ENCODE results near the gene MMP13. TPM values are rescaled to one million over a fixed set of nuclear protein-coding genes. Genes with fewer than 3 reads are reported as not detected.

Gene MMP13
- total RNA-seq, 1 experiment from 2014 or later = not detected

DNA sequence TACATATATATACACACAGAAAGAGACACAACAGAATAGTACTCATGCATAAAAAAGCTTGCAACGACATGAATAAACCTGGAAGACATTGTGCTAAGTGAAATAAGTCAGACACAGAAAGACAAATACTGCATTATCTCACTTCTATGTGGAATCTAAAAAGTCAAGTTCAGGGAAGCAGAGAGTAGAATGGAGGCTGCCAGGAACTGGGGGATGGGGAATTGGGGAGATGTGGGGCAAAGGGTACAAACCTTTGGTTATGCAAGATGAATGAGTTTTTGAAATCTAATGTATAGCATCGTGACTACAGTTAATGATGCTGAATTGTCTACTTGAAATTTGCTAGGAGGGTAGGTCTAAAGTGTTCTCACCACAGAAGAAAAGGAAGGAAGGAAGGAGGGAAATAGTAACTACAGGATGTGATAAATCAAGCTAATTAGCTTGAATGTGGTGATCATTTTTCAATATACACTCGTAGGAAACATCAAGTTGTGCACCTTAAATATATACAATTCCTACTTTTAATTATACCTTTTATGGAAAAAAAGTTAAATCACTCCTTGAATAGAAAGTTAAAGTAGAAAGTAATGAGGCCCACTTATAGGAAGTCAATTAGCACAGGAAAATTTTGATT is 33.8 kb downstream of the MMP13 start:
- ChIA-PET POLR2A (ENCODE audit: low non-redundant PET) (no interaction called here), CTCF (interaction anchor here (0.7 to 1.5 kb wide), 2 partner anchors 9 to 20 kb away, joined by 3 to 5 read pairs; no protein-coding TSS in a partner anchor)
- BruUV-seq (replicated peaks) = no TSS peak
- intact Hi-C loops (cut with micrococcal nuclease; ENCODE audit: unreplicated experiment) = loop anchor here (1.0 kb wide), 1 partner anchor 9 kb away; no protein-coding TSS in a partner anchor
- H3K27ac ChIP-seq (ENCODE audit: low read depth, low read length, poor library complexity, severe bottlenecking) = peak overlapping the region; percentile 94
- DNase-seq (ENCODE audit: low spot score) = peak; percentile 95
- no peak overlapping the region for H3K4me3 ChIP-seq (ENCODE audit: low read depth, low read length, poor library complexity, severe bottlenecking)
- no peaks in the 10 kb centered on the region for H3K9me3 ChIP-seq (ENCODE audit: low read depth, low read length, poor library complexity, severe bottlenecking)
- TF ChIP-seq, protein P1, sequence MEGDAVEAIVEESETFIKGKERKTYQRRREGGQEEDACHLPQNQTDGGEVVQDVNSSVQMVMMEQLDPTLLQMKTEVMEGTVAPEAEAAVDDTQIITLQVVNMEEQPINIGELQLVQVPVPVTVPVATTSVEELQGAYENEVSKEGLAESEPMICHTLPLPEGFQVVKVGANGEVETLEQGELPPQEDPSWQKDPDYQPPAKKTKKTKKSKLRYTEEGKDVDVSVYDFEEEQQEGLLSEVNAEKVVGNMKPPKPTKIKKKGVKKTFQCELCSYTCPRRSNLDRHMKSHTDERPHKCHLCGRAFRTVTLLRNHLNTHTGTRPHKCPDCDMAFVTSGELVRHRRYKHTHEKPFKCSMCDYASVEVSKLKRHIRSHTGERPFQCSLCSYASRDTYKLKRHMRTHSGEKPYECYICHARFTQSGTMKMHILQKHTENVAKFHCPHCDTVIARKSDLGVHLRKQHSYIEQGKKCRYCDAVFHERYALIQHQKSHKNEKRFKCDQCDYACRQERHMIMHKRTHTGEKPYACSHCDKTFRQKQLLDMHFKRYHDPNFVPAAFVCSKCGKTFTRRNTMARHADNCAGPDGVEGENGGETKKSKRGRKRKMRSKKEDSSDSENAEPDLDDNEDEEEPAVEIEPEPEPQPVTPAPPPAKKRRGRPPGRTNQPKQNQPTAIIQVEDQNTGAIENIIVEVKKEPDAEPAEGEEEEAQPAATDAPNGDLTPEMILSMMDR (conservative IDR thresholded peaks at IDR 0.05; ENCODE audit: low read depth, low read length) = no peak
- no peak for TF ChIP-seq EZH2 (IDR thresholded peaks at IDR 0.05; ENCODE audit: borderline replicate concordance, low read depth, low read length, poor library complexity, severe bottlenecking)
- H3K27me3 ChIP-seq (replicated peaks; ENCODE audit: insufficient read depth, low read depth, low read length, poor library complexity) = no peaks in the 10 kb centered on the region
- H3K4me1 ChIP-seq (ENCODE audit: insufficient read depth, low read length, poor library complexity, severe bottlenecking) = peaks cover 64% of the 10 kb centered on the region
- H3K36me3 ChIP-seq (ENCODE audit: insufficient read depth, low read length, poor library complexity, severe bottlenecking) = no peaks in the 10 kb centered on the region

GRCh38 chr11:102920118-102920684 is 35.3 kb downstream of the MMP13 start:
- TF ChIP-seq, protein P1 (conservative IDR thresholded peaks at IDR 0.05; ENCODE audit: low read depth, low read length) = no peak
- no peak for TF ChIP-seq EZH2 (IDR thresholded peaks at IDR 0.05; ENCODE audit: borderline replicate concordance, low read depth, low read length, poor library complexity, severe bottlenecking)
- DNase-seq (ENCODE audit: low spot score) = no peak
- H3K36me3 ChIP-seq (ENCODE audit: insufficient read depth, low read length, poor library complexity, severe bottlenecking) = no peaks in the 10 kb centered on the region
- H3K9me3 ChIP-seq (ENCODE audit: low read depth, low read length, poor library complexity, severe bottlenecking) = no peaks in the 10 kb centered on the region
- peaks cover 57% of the 10 kb centered on the region for H3K4me1 ChIP-seq (ENCODE audit: insufficient read depth, low read length, poor library complexity, severe bottlenecking)
- ChIA-PET POLR2A (ENCODE audit: low non-redundant PET) (interaction anchor here (1.0 kb wide), 1 partner anchor 11 kb away, joined by 3 read pairs; no protein-coding TSS in a partner anchor), CTCF (no interaction called here)
- intact Hi-C loops (cut with micrococcal nuclease; ENCODE audit: unreplicated experiment) = no loop called here
- no peaks in the 10 kb centered on the region for H3K27me3 ChIP-seq (replicated peaks; ENCODE audit: insufficient read depth, low read depth, low read length, poor library complexity)
- H3K27ac ChIP-seq (ENCODE audit: low read depth, low read length, poor library complexity, severe bottlenecking) = peak overlapping the region; percentile 94
- BruUV-seq (replicated peaks) = no TSS peak
- no peak overlapping the region for H3K4me3 ChIP-seq (ENCODE audit: low read depth, low read length, poor library complexity, severe bottlenecking)

DNA sequence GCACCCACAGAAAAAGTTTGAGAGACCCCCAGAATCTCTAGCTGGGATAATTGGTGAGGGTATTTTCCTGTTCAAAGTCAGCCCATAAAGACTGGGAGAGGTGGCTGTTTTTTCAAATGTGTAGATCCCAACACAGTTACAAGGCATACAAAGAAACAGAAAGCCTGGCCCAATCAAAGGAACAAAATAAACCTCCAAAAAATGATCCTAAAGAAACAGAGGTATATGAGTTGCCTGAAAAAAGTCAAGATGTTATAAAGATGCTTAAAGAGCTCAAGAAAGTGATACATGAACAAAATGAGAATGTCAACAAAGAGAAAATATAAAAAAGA is 40.5 kb downstream of the MMP13 start:
- no peak for TF ChIP-seq EZH2 (IDR thresholded peaks at IDR 0.05; ENCODE audit: borderline replicate concordance, low read depth, low read length, poor library complexity, severe bottlenecking)
- TF ChIP-seq, protein P1 (conservative IDR thresholded peaks at IDR 0.05; ENCODE audit: low read depth, low read length) = no peak
- Histone ChIP-seq H3K27me3 (replicated peaks; ENCODE audit: insufficient read depth, low read depth, low read length, poor library complexity) (no peaks in the 10 kb centered on the region), H3K36me3 (ENCODE audit: insufficient read depth, low read length, poor library complexity, severe bottlenecking) (no peaks in the 10 kb centered on the region), H3K4me3 (ENCODE audit: low read depth, low read length, poor library complexity, severe bottlenecking) (no peak overlapping the region), H3K4me1 (ENCODE audit: insufficient read depth, low read length, poor library complexity, severe bottlenecking) (peaks cover 38% of the 10 kb centered on the region), H3K9me3 (ENCODE audit: low read depth, low read length, poor library complexity, severe bottlenecking) (no peaks in the 10 kb centered on the region), H3K27ac (ENCODE audit: low read depth, low read length, poor library complexity, severe bottlenecking) (peak overlapping the region; percentile 63)
- BruUV-seq (replicated peaks) = no TSS peak
- POLR2A ChIA-PET (ENCODE audit: low non-redundant PET) = interaction anchor here (0.5 to 0.6 kb wide), 2 partner anchors 15 to 32 kb away, joined by 3 read pairs; no protein-coding TSS in a partner anchor
- CTCF ChIA-PET = interaction anchor here (0.6 to 1.9 kb wide), 9 partner anchors 9 to 194 kb away, joined by 3 to 14 read pairs (median 4); partner anchors contain the start of gene DYNC2H1
- DNase-seq (ENCODE audit: low spot score) = no peak
- intact Hi-C loops (cut with micrococcal nuclease; ENCODE audit: unreplicated experiment) = loop anchor here (1.0 kb wide), 2 partner anchors 26 to 140 kb away; no protein-coding TSS in a partner anchor
